ENCODE data around the gene TEX22.

DNA sequence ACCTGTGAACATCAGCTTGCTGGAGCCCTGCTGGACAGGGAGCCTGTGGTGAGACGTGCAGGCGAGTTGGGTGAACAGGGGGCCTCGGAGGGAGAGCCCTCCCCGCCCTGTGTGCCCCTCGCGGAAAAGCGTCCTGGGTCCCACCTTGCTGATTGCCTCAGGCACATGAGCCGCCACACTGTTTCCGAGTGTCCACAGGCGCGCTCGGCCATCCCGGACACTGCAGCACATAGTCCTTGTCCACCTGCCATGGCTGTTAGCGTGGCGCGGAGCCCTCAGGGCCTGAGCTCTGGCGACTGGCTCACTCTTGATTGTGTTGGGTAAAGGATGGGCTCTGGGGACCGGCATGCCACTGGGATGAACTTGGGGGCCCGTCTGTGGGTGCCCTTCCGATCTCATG lies 43.8 kb upstream of the TEX22 start:
- TF ChIP-seq GLIS3 (CRISPR knock-in tag; IDR thresholded peaks at IDR 0.05) (no peak), CSDC2 (CRISPR knock-in tag; IDR thresholded peaks at IDR 0.05) (no peak)
